Neural cell (in vitro differentiated cells): ENCODE measurements around the gene POLR1A. TPM values are rescaled to one million over a fixed set of nuclear protein-coding genes. Genes with fewer than 3 reads are reported as not detected.

Source experiments
- H2AFZ ChIP-seq: fragments of 200-600, 300-800 bp; sonication (generic), shearing (Covaris generic); 2 replicates; pipeline ENCODE4 v1.6.0; 2014; ENCODE audit warnings: low read depth, mild to moderate bottlenecking, antibody characterized with exemption, low read length, moderate library complexity
- H3F3A ChIP-seq: fragments of 200-600 bp; shearing (Covaris generic); 2 replicates; pipeline ENCODE4 v1.6.1; 2016; ENCODE audit warnings: mild to moderate bottlenecking, moderate library complexity, mixed read lengths, antibody characterized with exemption, low read length; ENCODE audit not compliant: insufficient read depth, poor library complexity, severe bottlenecking
- H3K27ac ChIP-seq: fragments of 200-600, 300-800 bp; sonication (generic), shearing (Covaris generic); 2 replicates; pipeline ENCODE4 v1.5.1; 2014; ENCODE audit warnings: mild to moderate bottlenecking, low read length, moderate library complexity
- H3K27me3 ChIP-seq: fragments of 300-800, 200-600 bp; sonication (generic), shearing (Covaris generic); 2 replicates; pipeline ENCODE4 v1.6.0; 2014; ENCODE audit warnings: mild to moderate bottlenecking, low read depth, low read length, moderate library complexity; ENCODE audit not compliant: insufficient read depth
- H3K36me3 ChIP-seq: fragments of 300-800, 200-600 bp; sonication (generic), shearing (Covaris generic); 2 replicates; pipeline ENCODE4 v1.5.1; 2014; ENCODE audit warnings: mild to moderate bottlenecking, antibody characterized with exemption, low read length, moderate library complexity; ENCODE audit not compliant: insufficient read depth
- H3K4me2 ChIP-seq: fragments of 300-800, 200-600 bp; sonication (generic), shearing (Covaris generic); 2 replicates; pipeline ENCODE4 v1.6.0; 2014; ENCODE audit warnings: mild to moderate bottlenecking, low read length
- H3K4me3 ChIP-seq: fragments of 300-800, 200-600 bp; sonication (generic), shearing (Covaris generic); 2 replicates; pipeline ENCODE4 v1.5.1; 2014; ENCODE audit warnings: mild to moderate bottlenecking, low read length, moderate library complexity
- H3K79me2 ChIP-seq: fragments of 200-600 bp; shearing (Covaris generic); replicated peaks from 2 replicates; pipeline ENCODE4 v1.6.0; 2014; ENCODE audit warnings: mild to moderate bottlenecking, low read length, moderate library complexity; ENCODE audit not compliant: insufficient read depth
- H3K9ac ChIP-seq: fragments of 300-800, 200-600 bp; sonication (generic), shearing (Covaris generic); 2 replicates; pipeline ENCODE4 v1.6.1; 2016; ENCODE audit warnings: mild to moderate bottlenecking, low read length, mixed read lengths
- H3K9me2 ChIP-seq: fragments of 200-600 bp; shearing (Covaris generic); 2 replicates; pipeline ENCODE4 v1.6.1; 2016; ENCODE audit warnings: mild to moderate bottlenecking, low read length, mixed read lengths; ENCODE audit not compliant: insufficient read depth
- H3K9me3 ChIP-seq: fragments of 200-600, 300-800 bp; sonication (generic), shearing (Covaris generic); 2 replicates; pipeline ENCODE4 v1.6.1; 2016; ENCODE audit warnings: mild to moderate bottlenecking, mixed run types, low read length, moderate library complexity, mixed read lengths
- H4K20me1 ChIP-seq: fragments of 200-600 bp; shearing (Covaris generic); 2 replicates; pipeline ENCODE4 v1.6.1; 2016; ENCODE audit warnings: mild to moderate bottlenecking, mixed run types; ENCODE audit not compliant: insufficient read depth
- CTCF ChIP-seq: fragments of 450-650 bp; IDR thresholded peaks from 2 replicates; pipeline ENCODE4 v1.5.1; 2014; ENCODE audit warnings: antibody characterized with exemption, mild to moderate bottlenecking, moderate library complexity; ENCODE audit not compliant: poor library complexity, severe bottlenecking
- EP300 ChIP-seq: fragments of 450-650 bp; conservative IDR thresholded peaks from 2 replicates; pipeline ENCODE4 v1.6.1; 2014; ENCODE audit warnings: antibody characterized with exemption, mild to moderate bottlenecking, moderate library complexity; ENCODE audit not compliant: poor library complexity, severe bottlenecking
- EZH2 ChIP-seq: fragments of 200-600, 300-800 bp; shearing (Covaris generic), sonication (generic); IDR thresholded peaks from 2 replicates; pipeline ENCODE4 v1.6.1; 2014; ENCODE audit warnings: antibody characterized with exemption, low read length, borderline replicate concordance, mild to moderate bottlenecking; ENCODE audit not compliant: insufficient read depth, poor library complexity, severe bottlenecking
- MXI1 ChIP-seq: fragments of 450-650 bp; conservative IDR thresholded peaks from 2 replicates; pipeline ENCODE4 v1.6.1; 2014; ENCODE audit warnings: antibody characterized with exemption, mild to moderate bottlenecking; ENCODE audit not compliant: poor library complexity, severe bottlenecking
- POLR2AphosphoS5 ChIP-seq: IDR thresholded peaks from 2 replicates; pipeline ENCODE4 v1.6.1; 2012
- RAD21 ChIP-seq: fragments of 450-650 bp; conservative IDR thresholded peaks from 2 replicates; pipeline ENCODE4 v1.6.1; 2014; ENCODE audit warnings: antibody characterized with exemption, mild to moderate bottlenecking, moderate library complexity
- REST ChIP-seq: IDR thresholded peaks from 2 replicates; pipeline ENCODE4 v1.6.1; 2012; ENCODE audit warnings: borderline replicate concordance
- SMC3 ChIP-seq: fragments of 450-650 bp; conservative IDR thresholded peaks from 2 replicates; pipeline ENCODE4 v1.6.1; 2014; ENCODE audit warnings: antibody characterized with exemption, mild to moderate bottlenecking, moderate library complexity; ENCODE audit not compliant: poor library complexity
- TAF1 ChIP-seq: IDR thresholded peaks from 2 replicates; pipeline ENCODE4 v1.6.1; 2012; ENCODE audit warnings: low read depth
- polyA plus RNA-seq: library from polyadenylated mRNA; depleted of rRNA; stranded (reverse); fragments of >200 nt; gene quantifications from 2 replicates; pipeline ENCODE4 v1.2.3, GENCODE V29; 2014

Gene POLR1A
- polyA plus RNA-seq, 1 donor from 2014 or later: 5.4 TPM

- H3K9me2 ChIP-seq: no peaks in the 10 kb centered on the region
- H3K4me3 ChIP-seq: no peak overlapping the region
- no peaks in the 10 kb centered on the region for H4K20me1 ChIP-seq
- TF ChIP-seq MXI1 (no peak), SMC3 (no peak), EP300 (no peak), EZH2 (no peak), CTCF (no peak), POLR2AphosphoS5 (no peak), RAD21 (no peak), REST (no peak), TAF1 (no peak)
- no peak overlapping the region for H3K27ac ChIP-seq
- no peaks in the 10 kb centered on the region for H3K79me2 ChIP-seq
- no peaks in the 10 kb centered on the region for H3K27me3 ChIP-seq
- no peaks in the 10 kb centered on the region for H3K9me3 ChIP-seq
- H3F3A ChIP-seq: no peaks in the 10 kb centered on the region
- H3K36me3 ChIP-seq: peaks cover 8% of the 10 kb centered on the region
- no peak overlapping the region for H3K4me2 ChIP-seq
- H2AFZ ChIP-seq: no peak overlapping the region
- no peak overlapping the region for H3K9ac ChIP-seq
These were observed 42.1 kb upstream of the POLR1A start for GRCh38 chr2:86147793-86148192.

GRCh38 chr2:86143926-86144685, 38.4 kb upstream of the POLR1A start:
- no peaks in the 10 kb centered on the region for H3K27me3 ChIP-seq
- no peak overlapping the region for H3K27ac ChIP-seq
- H3K9me3 ChIP-seq: no peaks in the 10 kb centered on the region
- peaks cover 5% of the 10 kb centered on the region for H3K36me3 ChIP-seq
- TF ChIP-seq MXI1 (no peak), EZH2 (no peak), EP300 (no peak), SMC3 (no peak), REST (no peak), POLR2AphosphoS5 (no peak), TAF1 (no peak), RAD21 (no peak), CTCF (no peak)
- H3K4me2 ChIP-seq: no peak overlapping the region
- no peak overlapping the region for H2AFZ ChIP-seq
- no peaks in the 10 kb centered on the region for H3K9me2 ChIP-seq
- H3K79me2 ChIP-seq: no peaks in the 10 kb centered on the region
- H3K4me3 ChIP-seq: no peak overlapping the region
- no peaks in the 10 kb centered on the region for H4K20me1 ChIP-seq
- H3K9ac ChIP-seq: no peak overlapping the region
- H3F3A ChIP-seq: no peaks in the 10 kb centered on the region
